SK-N-SH treated with all-trans-retinoic acid at 6 μM for 48 hours (cell line): ENCODE results near the gene EFNA3.

ENCODE experiments used
- ATAC-seq: fragments of 200-7000 bp; cut with Tn5 transposase; 3 replicates; pipeline ENCODE4 v1.9.1; 2020; ENCODE audit warnings: mild to moderate bottlenecking, moderate library complexity
- ARNTL ChIP-seq: fragments of 450-650 bp; formaldehyde crosslinking; IDR thresholded peaks from 2 replicates; pipeline ENCODE4 v1.5.0; 2020; ENCODE audit warnings: low read depth, mild to moderate bottlenecking, moderate library complexity, borderline replicate concordance
- BACH2 ChIP-seq: fragments of 250-450 bp; sonication (Bioruptor Pico); IDR thresholded peaks from 2 replicates; pipeline ENCODE4 v1.9.0; 2021; ENCODE audit warnings: mild to moderate bottlenecking, borderline replicate concordance
- CREB5 ChIP-seq: fragments of 250-450 bp; sonication (Bioruptor Pico); IDR thresholded peaks from 2 replicates; pipeline ENCODE4 v1.5.1; 2020; ENCODE audit warnings: low read depth, mild to moderate bottlenecking, moderate library complexity
- CSDC2 ChIP-seq: fragments of 250-450 bp; sonication (Bioruptor Pico); IDR thresholded peaks from 2 replicates; pipeline ENCODE4 v1.5.0; 2020; ENCODE audit warnings: mild to moderate bottlenecking, moderate library complexity
- CSRNP3 ChIP-seq: fragments of 250-450 bp; sonication (Bioruptor Pico); IDR thresholded peaks from 2 replicates; pipeline ENCODE4 v1.5.1; 2021; ENCODE audit warnings: mild to moderate bottlenecking, moderate library complexity
- ESRRG ChIP-seq: fragments of 250-450 bp; sonication (Bioruptor Pico); IDR thresholded peaks from 2 replicates; pipeline ENCODE4 v1.6.1; 2021; ENCODE audit warnings: mild to moderate bottlenecking
- GLIS3 ChIP-seq: fragments of 250-450 bp; sonication (Bioruptor Pico); IDR thresholded peaks from 2 replicates; pipeline ENCODE4 v1.5.0; 2020; ENCODE audit warnings: mild to moderate bottlenecking, moderate library complexity
- ISL1 ChIP-seq: fragments of 250-450 bp; sonication (Bioruptor Pico); IDR thresholded peaks from 2 replicates; pipeline ENCODE4 v2.1.2; 2022; ENCODE audit warnings: mild to moderate bottlenecking, moderate library complexity
- OSR1 ChIP-seq: fragments of 250-450 bp; sonication (Bioruptor Pico); IDR thresholded peaks from 2 replicates; pipeline ENCODE4 v1.8.0; 2022; ENCODE audit warnings: moderate library complexity, mild to moderate bottlenecking, inconsistent platforms
- PATZ1 ChIP-seq: fragments of 250-450 bp; sonication (Bioruptor Pico); IDR thresholded peaks from 2 replicates; pipeline ENCODE4 v1.8.0; 2020; ENCODE audit warnings: mild to moderate bottlenecking, moderate library complexity, borderline replicate concordance
- RARB ChIP-seq: fragments of 250-450 bp; sonication (Bioruptor Pico); IDR thresholded peaks from 2 replicates; pipeline ENCODE4 v1.8.0; 2021; ENCODE audit warnings: mild to moderate bottlenecking, moderate library complexity
- SNAI2 ChIP-seq: fragments of 250-450 bp; sonication (Bioruptor Pico); IDR thresholded peaks from 2 replicates; pipeline ENCODE4 v1.5.0; 2020; ENCODE audit warnings: mild to moderate bottlenecking, moderate library complexity
- TCF4 ChIP-seq: fragments of 250-450 bp; sonication (Bioruptor Pico); IDR thresholded peaks from 2 replicates; pipeline ENCODE4 v1.8.0; 2021; ENCODE audit warnings: mild to moderate bottlenecking, moderate library complexity, borderline replicate concordance
- TOX ChIP-seq: fragments of 250-450 bp; sonication (Bioruptor Pico); IDR thresholded peaks from 2 replicates; pipeline ENCODE4 v1.8.0; 2021; ENCODE audit warnings: mild to moderate bottlenecking, moderate library complexity, borderline replicate concordance
- TSHZ2 ChIP-seq: fragments of 250-450 bp; sonication (Bioruptor Pico); IDR thresholded peaks from 2 replicates; pipeline ENCODE4 v1.5.0; 2020; ENCODE audit warnings: mild to moderate bottlenecking, moderate library complexity
- ZC3H10 ChIP-seq: fragments of 250-450 bp; sonication (Bioruptor Pico); IDR thresholded peaks from 2 replicates; pipeline ENCODE4 v1.5.1; 2021; ENCODE audit warnings: mild to moderate bottlenecking, moderate library complexity
- ZFP3 ChIP-seq: fragments of 250-450 bp; sonication (Bioruptor Pico); IDR thresholded peaks from 2 replicates; pipeline ENCODE4 v1.5.0; 2020; ENCODE audit warnings: mild to moderate bottlenecking, moderate library complexity
- ZFP30 ChIP-seq: fragments of 450-650 bp; formaldehyde crosslinking; IDR thresholded peaks from 2 replicates; pipeline ENCODE4 v1.5.0; 2022; ENCODE audit warnings: mild to moderate bottlenecking, moderate library complexity
- ZNF565 ChIP-seq: fragments of 450-650 bp; formaldehyde crosslinking; conservative IDR thresholded peaks from 2 replicates; pipeline ENCODE4 v1.5.0; 2020; ENCODE audit warnings: low read depth, mild to moderate bottlenecking, moderate library complexity
- ZNF70 ChIP-seq: fragments of 450-650 bp; formaldehyde crosslinking; IDR thresholded peaks from 2 replicates; pipeline ENCODE4 v1.5.0; 2020; ENCODE audit warnings: mild to moderate bottlenecking, moderate library complexity
- ZNF8 ChIP-seq: fragments of 450-650 bp; formaldehyde crosslinking; IDR thresholded peaks from 2 replicates; pipeline ENCODE4 v1.5.0; 2020; ENCODE audit warnings: mild to moderate bottlenecking, moderate library complexity

Gene EFNA3

GRCh38 chr1:155121249-155121648 is 42.6 kb downstream of the EFNA3 start:
- ATAC-seq = no peak
- TF ChIP-seq ZFP30 (CRISPR knock-in tag) = no peak
- TF ChIP-seq ISL1 (CRISPR knock-in tag) = no peak
- no peak for TF ChIP-seq ZC3H10 (CRISPR knock-in tag)
- TF ChIP-seq BACH2 = no peak
- no peak for TF ChIP-seq TOX (CRISPR knock-in tag)
- TF ChIP-seq CREB5 (CRISPR knock-in tag) = no peak
- no peak for TF ChIP-seq SNAI2
- TF ChIP-seq ZNF8 (CRISPR knock-in tag) = no peak
- no peak for TF ChIP-seq ESRRG
- no peak for TF ChIP-seq ZNF565 (CRISPR knock-in tag)
- no peak for TF ChIP-seq RARB
- TF ChIP-seq OSR1 (CRISPR knock-in tag) = no peak
- TF ChIP-seq TSHZ2 (CRISPR knock-in tag) = no peak
- TF ChIP-seq PATZ1 (CRISPR knock-in tag) = no peak
- TF ChIP-seq GLIS3 = no peak
- TF ChIP-seq ARNTL = no peak
- TF ChIP-seq CSRNP3 (CRISPR knock-in tag) = no peak
- TF ChIP-seq CSDC2 (CRISPR knock-in tag) = no peak
- no peak for TF ChIP-seq ZFP3 (CRISPR knock-in tag)
- no peak for TF ChIP-seq TCF4 (CRISPR knock-in tag)

GRCh38 chr1:155122308-155122707 is 43.7 kb downstream of the EFNA3 start:
- no peak for ATAC-seq
- TF ChIP-seq ZNF70 (CRISPR knock-in tag) (no peak), OSR1 (CRISPR knock-in tag) (no peak), SNAI2 (no peak), PATZ1 (CRISPR knock-in tag) (no peak), RARB (no peak)

GRCh38 chr1:155123801-155124200 is 45.2 kb downstream of the EFNA3 start:
- TF ChIP-seq TCF4 (CRISPR knock-in tag) = no peak
- TF ChIP-seq, all 23 proteins: peak for 0
- no peak for ATAC-seq
